ENCODE data around the gene NACC1. TPM values are rescaled to one million over a fixed set of nuclear protein-coding genes. Genes with fewer than 3 reads are reported as not detected.

NACC1 gene
- 55.9 and 67.3 TPM in 2 replicates for total RNA-seq (2022)
- Bru-seq, nascent RNA = percentile 66 among the genes with signal in this experiment
- BruChase-seq, experiment 1, labeled RNA remaining after a 6-hour chase = percentile 88 among the genes with signal in this experiment
- percentile 81 among the genes with signal in this experiment for BruChase-seq, experiment 2, labeled RNA remaining after a 2-hour chase
- long read RNA-seq, partial matches to known transcripts = 1 of 13 reads
- long read RNA-seq, other reads (novel, unspliced or antisense) = 12 of 13 reads

GRCh38 chr19:13117772-13118423, at the start of gene NACC1:
NACC1 (plus strand) TSS chr19:13118264; CDS start chr19:13135208, 16,944 bp downstream.
- DNase-seq (ENCODE audit: unreplicated experiment) = peak; percentile 90
- intact Hi-C loops (cut with micrococcal nuclease) = loop anchor here (2.0 to 5.0 kb wide), 3 partner anchors 33 to 629 kb away; partner anchors contain the start of genes IER2 and STX10
- Mint-ChIP-seq H3K27ac (ENCODE audit: low read depth, unreplicated experiment) (peak within 1 kb of the TSS; percentile 98), H3K36me3 (ENCODE audit: insufficient read depth, unreplicated experiment) (peaks cover 17% of the 10 kb centered on the region), H3K27me3 (ENCODE audit: insufficient read depth, unreplicated experiment) (no peaks in the 10 kb centered on the region), H3K9me3 (ENCODE audit: unreplicated experiment) (no peaks in the 10 kb centered on the region), H3K4me3 (ENCODE audit: unreplicated experiment) (peak within 1 kb of the TSS; percentile 98), H3K4me1 (ENCODE audit: insufficient read depth, unreplicated experiment) (peaks cover 30% of the 10 kb centered on the region)
- ChIA-PET POLR2A (interaction anchor here (0.5 to 5.8 kb wide), 16 partner anchors 19 to 613 kb away, joined by 3 to 61 read pairs (median 4); partner anchors contain the start of genes IER2 and STX10), CTCF (interaction anchor here (0.5 to 0.9 kb wide), 3 partner anchors 11 to 147 kb away, joined by 3 read pairs; no protein-coding TSS in a partner anchor)
- TF ChIP-seq CTCF (IDR thresholded peaks at IDR 0.05; ENCODE audit: unreplicated experiment) = no peak
- no TSS peak for BruUV-seq (replicated peaks)

GRCh38 chr19:13069415-13070359, 48.4 kb upstream of the NACC1 start:
- TF ChIP-seq CTCF (IDR thresholded peaks at IDR 0.05; ENCODE audit: unreplicated experiment) = no peak
- Mint-ChIP-seq H3K9me3 (ENCODE audit: unreplicated experiment) (no peaks in the 10 kb centered on the region), H3K27ac (ENCODE audit: low read depth, unreplicated experiment) (no peak overlapping the region), H3K27me3 (ENCODE audit: insufficient read depth, unreplicated experiment) (no peaks in the 10 kb centered on the region), H3K4me1 (ENCODE audit: insufficient read depth, unreplicated experiment) (no peaks in the 10 kb centered on the region), H3K36me3 (ENCODE audit: insufficient read depth, unreplicated experiment) (peaks cover 8% of the 10 kb centered on the region), H3K4me3 (ENCODE audit: unreplicated experiment) (no peak overlapping the region)
- intact Hi-C loops (cut with micrococcal nuclease) = no loop called here
- ChIA-PET POLR2A (interaction anchor here (0.7 to 0.8 kb wide), 2 partner anchors 9 to 14 kb away, joined by 3 to 4 read pairs; no protein-coding TSS in a partner anchor), CTCF (interaction anchor here (0.7 to 3.5 kb wide), 4 partner anchors 9 to 104 kb away, joined by 3 to 33 read pairs (median 6); no protein-coding TSS in a partner anchor)
- no TSS peak for BruUV-seq (replicated peaks)
- no peak for DNase-seq (ENCODE audit: unreplicated experiment)

GRCh38 chr19:13070425-13071140, 47.5 kb upstream of the NACC1 start:
- H3K27ac Mint-ChIP-seq (ENCODE audit: low read depth, unreplicated experiment) = no peak overlapping the region
- no peak for TF ChIP-seq CTCF (IDR thresholded peaks at IDR 0.05; ENCODE audit: unreplicated experiment)
- BruUV-seq (replicated peaks) = no TSS peak
- intact Hi-C loops (cut with micrococcal nuclease) = no loop called here
- POLR2A ChIA-PET = no interaction called here
- H3K4me3 Mint-ChIP-seq (ENCODE audit: unreplicated experiment) = no peak overlapping the region
- DNase-seq (ENCODE audit: unreplicated experiment) = no peak
- no peaks in the 10 kb centered on the region for H3K9me3 Mint-ChIP-seq (ENCODE audit: unreplicated experiment)
- H3K4me1 Mint-ChIP-seq (ENCODE audit: insufficient read depth, unreplicated experiment) = no peaks in the 10 kb centered on the region
- no peaks in the 10 kb centered on the region for H3K27me3 Mint-ChIP-seq (ENCODE audit: insufficient read depth, unreplicated experiment)
- H3K36me3 Mint-ChIP-seq (ENCODE audit: insufficient read depth, unreplicated experiment) = peaks cover 15% of the 10 kb centered on the region
- CTCF ChIA-PET = interaction anchor here (0.7 to 3.5 kb wide), 5 partner anchors 10 to 105 kb away, joined by 3 to 33 read pairs (median 3); no protein-coding TSS in a partner anchor
